ENCODE data around the gene LRG1.

LRG1 gene, protein sequence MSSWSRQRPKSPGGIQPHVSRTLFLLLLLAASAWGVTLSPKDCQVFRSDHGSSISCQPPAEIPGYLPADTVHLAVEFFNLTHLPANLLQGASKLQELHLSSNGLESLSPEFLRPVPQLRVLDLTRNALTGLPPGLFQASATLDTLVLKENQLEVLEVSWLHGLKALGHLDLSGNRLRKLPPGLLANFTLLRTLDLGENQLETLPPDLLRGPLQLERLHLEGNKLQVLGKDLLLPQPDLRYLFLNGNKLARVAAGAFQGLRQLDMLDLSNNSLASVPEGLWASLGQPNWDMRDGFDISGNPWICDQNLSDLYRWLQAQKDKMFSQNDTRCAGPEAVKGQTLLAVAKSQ

GRCh38 chr19:4539693-4540581, at the start of gene LRG1:
LRG1 (minus strand) TSS chr19:4540036; CDS start chr19:4540013, 23 bp downstream.
- DNase-seq = no peak

- DNase-seq = no peak
Observed at GRCh38 chr19:4588291-4588761, 48.5 kb upstream of the LRG1 start.

- no peak for DNase-seq
Observed at GRCh38 chr19:4587527-4587926, 47.7 kb upstream of the LRG1 start.

DNA sequence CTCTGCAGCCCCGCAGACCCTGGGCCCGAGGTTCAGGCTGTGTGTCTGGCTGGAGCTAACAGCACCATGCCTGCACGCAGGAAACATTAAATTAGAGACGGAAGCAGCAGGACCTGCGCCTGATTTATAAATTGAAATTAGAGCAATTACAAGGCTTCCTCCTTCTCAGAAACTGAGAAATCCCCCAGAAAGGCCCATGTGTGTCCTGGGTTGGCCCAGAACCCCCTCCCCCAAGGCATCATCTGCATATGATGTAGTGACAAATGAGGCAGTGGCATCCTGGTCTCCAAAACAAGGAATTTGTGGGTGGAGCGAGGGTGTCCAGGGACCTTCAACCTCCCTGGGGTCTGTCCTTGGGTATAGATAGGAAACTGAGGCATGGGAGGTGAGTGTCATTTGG, 46.9 kb upstream of the LRG1 start:
- DNase-seq = no peak

DNA sequence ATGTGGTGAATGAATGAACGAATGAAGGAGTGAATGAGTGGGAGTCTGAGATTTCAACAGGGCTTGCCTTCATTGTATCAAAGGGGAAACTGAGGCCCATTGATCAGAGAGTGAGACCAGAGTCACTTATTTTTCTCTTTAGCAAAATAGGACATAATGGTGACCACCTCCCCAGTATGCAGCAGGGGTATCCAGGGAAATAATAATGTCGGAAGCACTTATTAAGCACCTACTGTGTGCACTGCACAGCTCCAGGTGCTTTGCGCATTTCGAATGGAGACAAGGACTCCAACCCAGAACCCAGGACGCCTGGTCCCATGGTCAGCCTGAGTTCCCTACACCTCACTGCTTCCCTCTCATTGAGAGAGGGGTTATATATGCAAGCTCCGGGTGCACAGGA, 46.4 kb upstream of the LRG1 start:
- no peak for DNase-seq

- no peak for DNase-seq
Observed at GRCh38 chr19:4585556-4585955, 45.7 kb upstream of the LRG1 start.

DNA sequence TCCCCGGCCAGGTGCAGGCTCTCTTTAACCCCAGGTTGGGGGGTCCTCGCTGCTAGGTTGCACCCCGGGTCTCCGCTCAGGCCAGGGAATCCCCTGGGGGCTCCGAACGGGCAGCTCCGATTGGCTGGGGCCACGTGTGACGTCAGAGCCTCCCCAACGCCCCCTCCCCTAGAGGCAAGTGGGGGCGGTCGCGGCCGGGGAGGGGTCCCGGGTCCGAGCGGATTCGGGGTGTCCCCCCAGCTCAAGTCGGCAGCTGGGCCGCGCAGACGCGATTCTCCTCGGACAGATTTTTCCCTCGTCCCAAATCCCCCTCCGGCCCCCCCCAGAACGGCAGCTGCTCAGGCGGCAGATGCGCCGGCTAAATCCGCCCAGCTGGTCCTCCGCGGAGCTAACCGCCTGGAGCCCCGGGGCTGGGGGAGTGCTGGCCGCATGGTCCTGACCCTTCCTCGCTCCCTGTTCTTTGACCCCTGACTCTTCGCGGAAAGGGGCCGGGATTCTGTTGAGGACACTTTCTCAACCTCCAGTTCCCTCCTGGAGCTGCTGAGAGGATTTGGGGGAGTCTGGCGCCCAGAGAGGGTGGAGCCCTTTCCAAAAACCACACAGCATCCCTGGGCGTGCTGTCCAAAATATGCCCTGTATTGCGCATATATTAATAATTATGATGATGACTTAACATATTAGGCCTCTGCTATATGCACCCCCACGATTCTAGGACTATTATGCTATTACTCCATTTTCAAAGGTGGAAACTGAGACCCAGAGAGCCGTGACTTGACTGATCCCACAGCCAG, 45.0 kb upstream of the LRG1 start:
- no peak for DNase-seq

DNA sequence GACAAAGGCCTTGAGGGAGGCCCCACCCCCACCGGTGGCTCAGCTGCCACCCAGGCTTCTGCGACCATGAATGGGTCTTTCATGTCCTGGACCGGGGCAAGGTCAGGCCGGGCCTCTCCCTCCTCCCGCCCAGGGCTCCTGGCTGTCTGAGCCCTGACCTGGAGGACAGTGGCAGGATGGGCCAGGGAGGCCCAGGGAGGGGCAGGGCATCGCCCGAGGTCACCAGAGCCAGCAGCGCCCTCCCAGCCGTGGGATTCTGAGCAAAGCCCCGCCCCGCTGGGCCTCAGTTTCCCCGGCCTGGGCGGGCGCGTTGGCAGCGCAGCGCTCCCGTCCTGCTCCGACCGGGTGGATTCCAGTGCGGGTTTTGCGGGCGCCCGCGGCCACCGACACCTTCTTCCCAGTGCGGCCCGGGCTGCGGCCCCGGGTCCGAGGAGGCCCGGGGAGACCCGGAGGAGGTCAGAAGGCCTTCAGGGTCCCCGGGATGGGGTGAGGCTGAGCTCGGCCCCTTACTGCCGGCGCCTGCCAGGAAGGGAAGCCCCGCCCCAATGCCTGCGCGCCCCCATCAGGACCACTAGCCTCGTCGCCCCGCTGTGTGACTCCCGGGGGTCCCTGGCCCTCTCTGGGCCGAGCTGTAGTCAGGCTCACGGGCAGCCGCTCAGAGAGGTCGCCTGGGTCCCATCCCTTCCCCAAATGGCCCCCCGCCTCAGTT, 44.3 kb upstream of the LRG1 start:
- DNase-seq = no peak

GRCh38 chr19:4582980-4583842, 43.4 kb upstream of the LRG1 start:
- DNase-seq = no peak

GRCh38 chr19:4581666-4582553, 42.1 kb upstream of the LRG1 start:
- DNase-seq = no peak

DNA sequence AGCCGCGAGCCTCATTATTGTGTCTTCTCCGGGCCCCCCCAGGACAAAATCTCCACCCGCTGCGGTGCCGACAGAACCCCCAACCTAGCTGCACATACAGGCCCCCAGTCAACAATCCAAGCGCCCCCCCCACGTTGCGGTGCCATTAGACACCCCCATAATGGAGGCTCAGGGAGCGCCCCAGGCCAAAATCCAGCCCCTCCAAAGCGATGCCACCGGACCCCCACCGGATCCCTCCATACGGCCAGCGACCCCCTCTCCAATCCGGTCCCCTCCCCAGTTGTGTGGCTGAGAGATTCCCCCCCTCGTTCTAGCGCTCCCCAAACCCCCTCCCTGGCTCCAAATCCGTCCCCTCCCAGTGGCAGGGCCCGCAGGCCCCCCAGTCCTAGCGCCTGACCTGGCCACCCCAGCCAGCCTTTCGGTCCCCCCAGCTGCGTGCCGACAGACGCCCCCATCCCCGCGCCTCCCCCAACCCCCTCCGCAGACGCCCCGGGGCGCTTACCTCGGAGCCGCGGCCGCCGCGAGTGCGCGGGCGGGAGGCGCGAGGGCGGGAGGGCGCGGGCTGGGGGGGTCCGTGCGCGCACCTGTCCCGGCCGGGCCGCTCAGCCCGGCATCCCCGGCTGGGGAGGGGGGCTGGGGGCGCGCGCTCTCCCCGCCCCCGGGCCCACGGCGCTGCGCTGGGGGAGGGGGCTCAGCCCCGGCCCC, 41.3 kb upstream of the LRG1 start:
- DNase-seq = no peak

- no peak for DNase-seq
Observed at GRCh38 chr19:4580021-4580901, 40.4 kb upstream of the LRG1 start.

- no peak for DNase-seq
Observed at GRCh38 chr19:4579389-4579788, 39.6 kb upstream of the LRG1 start.

GRCh38 chr19:4578552-4579248, 38.9 kb upstream of the LRG1 start:
- DNase-seq = no peak

- no peak for DNase-seq
Observed at GRCh38 chr19:4577020-4577782, 37.4 kb upstream of the LRG1 start.

- DNase-seq = no peak
Observed at GRCh38 chr19:4576016-4576933, 36.4 kb upstream of the LRG1 start.
